Epithelial cell of proximal tubule (primary cell): Measurements from ENCODE around the gene ZNHIT2. TPM values are rescaled to one million over a fixed set of nuclear protein-coding genes. Genes with fewer than 3 reads are reported as not detected.

Experiments
- DNase-seq: peaks from one replicate; pipeline ENCODE4 v3.0.0-alpha.2; 2011; ENCODE audit warnings: low read depth
- H3K4me3 ChIP-seq: 2 replicates; pipeline ENCODE4 v1.5.1; 2011; ENCODE audit warnings: low read depth, mild to moderate bottlenecking, low read length
- CTCF ChIP-seq: conservative IDR thresholded peaks from 2 replicates; pipeline ENCODE4 v1.5.1; 2012; ENCODE audit warnings: low read depth, mild to moderate bottlenecking, low read length
- total RNA-seq: library from RNA; depleted of rRNA; stranded (reverse); fragments of >200 nt; gene quantifications from 2 replicates; pipeline ENCODE4 v1.2.3, GENCODE V29; 2015

ZNHIT2 gene
- 31.9 and 37.1 TPM in 2 replicates for total RNA-seq

- peak; percentile 90 for TF ChIP-seq CTCF
- DNase-seq, result peak; percentile 87
- peak within 1 kb of the TSS; percentile 91 for H3K4me3 ChIP-seq
These were observed at the start of gene ZNHIT2 for GRCh38 chr11:65117206-65118096. Gene ZNHIT2 (minus strand): TSS chr11:65117701. CDS start chr11:65117653, 48 bp downstream.

- no peak for DNase-seq
- TF ChIP-seq CTCF, result no peak
- H3K4me3 ChIP-seq, result no peak overlapping the region
These were observed 49.4 kb upstream of the ZNHIT2 start for GRCh38 chr11:65166893-65167292.

DNA sequence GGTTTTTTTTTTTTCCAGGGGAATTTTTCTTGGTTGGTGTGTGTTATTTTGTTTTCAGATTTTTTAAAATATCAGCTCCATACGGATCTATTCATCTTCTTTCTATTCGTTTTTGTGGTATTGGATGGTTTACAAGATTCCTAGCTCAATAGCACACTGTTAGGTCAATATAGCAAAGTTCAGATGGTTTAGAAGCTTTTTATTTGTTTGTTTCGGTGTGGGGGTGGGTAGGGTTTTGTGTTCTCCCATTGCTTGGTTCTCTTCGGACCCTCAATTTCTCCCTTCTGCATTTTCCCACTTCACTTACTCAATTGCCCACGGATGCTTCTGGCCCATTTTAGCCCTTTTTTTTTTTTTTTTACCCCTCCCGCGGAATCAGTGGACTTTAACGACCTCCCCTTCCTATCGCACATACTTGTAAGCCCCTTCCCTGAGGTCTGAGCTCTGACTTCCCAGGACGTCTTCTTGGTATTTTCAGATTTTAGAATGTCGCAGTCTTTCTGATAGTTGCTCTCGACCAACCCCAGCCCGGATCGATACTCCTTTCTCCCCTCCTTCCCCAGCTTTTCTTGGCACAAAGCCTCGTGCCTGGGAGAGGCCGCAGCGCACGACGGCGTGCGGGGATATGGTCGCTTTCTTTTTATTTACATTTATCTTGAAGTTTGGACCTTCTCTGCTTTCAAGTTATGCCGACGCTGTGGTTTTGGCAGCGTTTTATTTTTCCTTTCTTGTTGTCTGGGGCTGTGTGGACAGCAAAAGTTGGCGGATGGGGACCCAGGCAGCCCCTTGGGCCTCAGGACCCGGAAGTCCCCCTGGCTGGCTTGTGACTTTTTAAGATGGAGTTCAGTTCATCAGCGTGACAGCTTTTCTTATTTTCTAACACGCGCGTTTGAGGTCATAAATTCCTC, 48.2 kb upstream of the ZNHIT2 start:
- DNase-seq, result no peak
- no peak for TF ChIP-seq CTCF
- peak overlapping the region; percentile 21 for H3K4me3 ChIP-seq

- DNase-seq, result no peak
- TF ChIP-seq CTCF, result no peak
These were observed 46.2 kb upstream of the ZNHIT2 start for GRCh38 chr11:65163684-65164083.

GRCh38 chr11:65160643-65161042, 43.1 kb upstream of the ZNHIT2 start:
- no peak for DNase-seq
- H3K4me3 ChIP-seq, result no peak overlapping the region

More at GRCh38 chr11:65163684-65164083, 46.2 kb upstream of the ZNHIT2 start:
- no peak overlapping the region for H3K4me3 ChIP-seq

DNA sequence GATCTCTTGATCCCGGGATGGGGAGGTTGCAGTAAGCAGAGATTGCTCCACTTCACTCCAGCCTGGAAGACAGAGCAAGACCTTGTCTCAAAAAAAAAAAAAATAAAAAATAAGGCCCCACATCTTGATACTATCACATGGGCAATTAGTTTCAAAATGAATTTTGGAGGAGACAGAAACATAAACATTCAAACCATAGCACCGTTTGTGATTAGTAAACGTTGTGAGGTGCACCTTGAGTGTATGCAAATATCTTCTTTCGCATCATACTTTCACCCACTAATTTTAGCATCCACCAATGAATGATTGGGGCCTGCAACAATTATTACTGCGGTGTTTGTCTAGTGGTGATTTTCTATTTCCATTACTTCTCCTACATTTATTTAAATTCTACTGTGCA, 41.5 kb upstream of the ZNHIT2 start:
- DNase-seq, result no peak
- TF ChIP-seq CTCF, result no peak
- no peak overlapping the region for H3K4me3 ChIP-seq

More at GRCh38 chr11:65160643-65161042, 43.1 kb upstream of the ZNHIT2 start:
- TF ChIP-seq CTCF, result no peak
